CD4-positive, alpha-beta T cell (primary cell): Measurements from ENCODE around the gene CFAP20DC. TPM values are rescaled to one million over a fixed set of nuclear protein-coding genes. Genes with fewer than 3 reads are reported as not detected.

Experiments used
- ATAC-seq: fragments of 200-7000 bp; cut with Tn5 transposase; one replicate; pipeline ENCODE4 v1.10.0; 2022; ENCODE audit warnings: mild to moderate bottlenecking; ENCODE audit not compliant: poor library complexity
- CTCF ChIA-PET: fragments of 350-600 bp; sonication (Branson Sonifier 250); formaldehyde crosslinking; loops from one replicate; lab custom pipeline; 2021; ENCODE audit warnings: antibody characterized with exemption, inconsistent platforms; lab: Charles Lee
- POLR2A ChIA-PET: fragments of 350-600 bp; sonication (Branson Sonifier 250); formaldehyde crosslinking; loops from one replicate; lab custom pipeline; 2021; ENCODE audit warnings: antibody characterized with exemption, inconsistent platforms; lab: Charles Lee
- DNase-seq, 14 experiments: peaks; one replicate each; pipeline ENCODE4 v3.0.0-alpha.2; 2013 to 2020; ENCODE audit warnings: mixed read lengths in 2 of 14
- H3K27ac ChIP-seq, 2 donors: one replicate each; pipeline versions ENCODE4 v1.5.1 to v1.7.0; 2013; ENCODE audit warnings: low read length in 2 of 2, low read depth in 1 of 2, mild to moderate bottlenecking in 1 of 2
- H3K27me3 ChIP-seq, 2 experiments: 1 replicate in 1 of 2; 2 replicates in 1 of 2; pipeline versions ENCODE4 v1.6.1 to v1.7.0; 2013; ENCODE audit warnings: low read length in 2 of 2, control low read depth in 1 of 2, mild to moderate bottlenecking in 1 of 2, moderate library complexity in 1 of 2; ENCODE audit not compliant: insufficient read depth in 2 of 2, control insufficient read depth in 1 of 2
- H3K36me3 ChIP-seq: one replicate; pipeline ENCODE4 v1.6.1; 2013; ENCODE audit warnings: low read length, control low read depth; ENCODE audit not compliant: insufficient read depth
- H3K4me1 ChIP-seq: one replicate; pipeline ENCODE4 v1.6.1; 2013; ENCODE audit warnings: low read length, control low read depth; ENCODE audit not compliant: insufficient read depth
- H3K4me3 ChIP-seq: one replicate; pipeline ENCODE4 v1.5.1; 2013; ENCODE audit warnings: mild to moderate bottlenecking, low read length, moderate library complexity
- H3K9me3 ChIP-seq, 2 experiments: 1 replicate in 1 of 2; 2 replicates in 1 of 2; pipeline versions ENCODE4 v1.6.1 to v1.7.0; 2013; ENCODE audit warnings: low read length in 2 of 2, mild to moderate bottlenecking in 2 of 2, control low read depth in 1 of 2, moderate library complexity in 1 of 2; ENCODE audit not compliant: control insufficient read depth in 1 of 2, insufficient read depth in 1 of 2
- H3K27ac Mint-ChIP-seq: one replicate; pipeline ENCODE4 v1.8.0; 2020; ENCODE audit warnings: mixed read lengths
- H3K27me3 Mint-ChIP-seq: one replicate; pipeline ENCODE4 v1.8.0; 2021; ENCODE audit warnings: mixed read lengths
- H3K36me3 Mint-ChIP-seq: one replicate; pipeline ENCODE4 v1.8.0; 2021; ENCODE audit warnings: low read depth, mixed read lengths
- H3K4me1 Mint-ChIP-seq: one replicate; pipeline ENCODE4 v1.8.0; 2021; ENCODE audit warnings: low read depth, mixed read lengths
- H3K4me3 Mint-ChIP-seq: one replicate; pipeline ENCODE4 v1.8.0; 2020; ENCODE audit warnings: mild to moderate bottlenecking, mixed read lengths
- H3K9me3 Mint-ChIP-seq: one replicate; pipeline ENCODE4 v1.8.0; 2020; ENCODE audit warnings: mixed read lengths
- intact Hi-C, 2 experiments: fragments of 100-400 bp; cut with DNase I in 1 of 2; cut with micrococcal nuclease in 1 of 2; formaldehyde crosslinking; loops; one replicate each; pipeline versions ENCODE4 v1.15.1 to v1.9.0; 2023 to 2025; cut with DNase I, micrococcal nuclease
- total RNA-seq, 174 experiments: library from RNA in 2 of 174; stranded (reverse) in 2 of 174; gene quantifications; one replicate each; pipeline ENCODE4 v1.2.3 and lab custom pipeline; 2021 to 2026
- TF ChIP-seq, protein P1 (sequence below): fragments of 200-600 bp; IDR thresholded peaks from one replicate; pipeline ENCODE4 v1.8.0; 2022; ENCODE audit warnings: antibody characterized with exemption, mild to moderate bottlenecking

CFAP20DC gene
- total RNA-seq, 2 experiments from 2014 or later: 0.11 to 0.20 TPM

DNA sequence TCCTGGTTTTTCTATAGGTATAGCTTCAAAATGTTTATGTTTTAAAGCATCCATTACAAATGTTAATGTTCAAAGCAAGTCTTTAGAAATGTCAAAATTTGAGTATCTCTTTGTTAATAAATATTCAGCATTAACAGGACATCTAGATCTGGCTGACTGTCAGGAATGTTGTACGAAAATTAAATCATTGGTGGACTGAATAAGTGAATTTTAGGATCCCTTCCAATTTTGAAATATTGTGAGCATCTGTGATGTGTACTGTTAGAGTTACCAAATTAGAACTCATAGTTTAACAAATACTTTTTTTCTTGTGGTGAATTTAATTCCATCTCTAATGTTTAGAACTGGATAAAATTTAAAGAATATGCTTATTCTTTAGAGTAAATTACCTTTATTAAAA, 30.1 kb upstream of the CFAP20DC start:
- intact Hi-C loops: no loop called here
- H3K9me3 ChIP-seq: no peaks in the 10 kb centered on the region
- Mint-ChIP-seq H3K4me3 (no peak overlapping the region), H3K9me3 (no peaks in the 10 kb centered on the region), H3K4me1 (no peaks in the 10 kb centered on the region), H3K27me3 (peaks cover 38% of the 10 kb centered on the region), H3K27ac (no peak overlapping the region), H3K36me3 (no peaks in the 10 kb centered on the region)
- DNase-seq (no peak), ATAC-seq (no peak)
- no peaks in the 10 kb centered on the region for H3K36me3 ChIP-seq
- ChIA-PET CTCF (no interaction called here), POLR2A (no interaction called here)
- H3K4me3 ChIP-seq: no peak overlapping the region
- H3K4me1 ChIP-seq: no peaks in the 10 kb centered on the region
- TF ChIP-seq, protein P1, sequence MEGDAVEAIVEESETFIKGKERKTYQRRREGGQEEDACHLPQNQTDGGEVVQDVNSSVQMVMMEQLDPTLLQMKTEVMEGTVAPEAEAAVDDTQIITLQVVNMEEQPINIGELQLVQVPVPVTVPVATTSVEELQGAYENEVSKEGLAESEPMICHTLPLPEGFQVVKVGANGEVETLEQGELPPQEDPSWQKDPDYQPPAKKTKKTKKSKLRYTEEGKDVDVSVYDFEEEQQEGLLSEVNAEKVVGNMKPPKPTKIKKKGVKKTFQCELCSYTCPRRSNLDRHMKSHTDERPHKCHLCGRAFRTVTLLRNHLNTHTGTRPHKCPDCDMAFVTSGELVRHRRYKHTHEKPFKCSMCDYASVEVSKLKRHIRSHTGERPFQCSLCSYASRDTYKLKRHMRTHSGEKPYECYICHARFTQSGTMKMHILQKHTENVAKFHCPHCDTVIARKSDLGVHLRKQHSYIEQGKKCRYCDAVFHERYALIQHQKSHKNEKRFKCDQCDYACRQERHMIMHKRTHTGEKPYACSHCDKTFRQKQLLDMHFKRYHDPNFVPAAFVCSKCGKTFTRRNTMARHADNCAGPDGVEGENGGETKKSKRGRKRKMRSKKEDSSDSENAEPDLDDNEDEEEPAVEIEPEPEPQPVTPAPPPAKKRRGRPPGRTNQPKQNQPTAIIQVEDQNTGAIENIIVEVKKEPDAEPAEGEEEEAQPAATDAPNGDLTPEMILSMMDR: no peak
- H3K27me3 ChIP-seq: peaks cover 0 to 20% of the 10 kb centered on the region in 2 experiments
- no peak overlapping the region for H3K27ac ChIP-seq

DNA sequence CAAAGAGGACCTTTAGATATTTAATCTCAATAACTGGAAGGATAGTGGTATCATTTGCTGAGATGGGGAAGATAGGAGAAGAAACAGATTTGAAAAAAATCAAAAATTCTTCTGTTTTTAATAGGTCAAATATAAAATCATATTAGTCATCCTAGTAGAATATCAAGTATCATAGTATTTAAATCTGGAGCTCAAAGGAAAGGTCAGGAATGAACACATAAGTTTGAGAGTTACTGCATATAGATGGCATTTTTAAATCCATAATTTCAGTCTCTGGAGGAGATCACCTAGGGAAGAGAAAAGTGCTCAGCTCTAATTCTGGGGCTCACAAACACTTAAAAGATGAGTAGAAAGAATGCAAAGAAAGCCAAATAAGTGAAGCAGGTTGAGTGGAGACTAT, 24.9 kb upstream of the CFAP20DC start:
- Mint-ChIP-seq H3K4me1 (no peaks in the 10 kb centered on the region), H3K4me3 (no peak overlapping the region), H3K27me3 (peaks cover 56% of the 10 kb centered on the region), H3K36me3 (no peaks in the 10 kb centered on the region), H3K9me3 (no peaks in the 10 kb centered on the region), H3K27ac (no peak overlapping the region)
- ChIA-PET POLR2A (no interaction called here), CTCF (no interaction called here)
- no peak for DNase-seq
- no peaks in the 10 kb centered on the region for H3K36me3 ChIP-seq
- peaks cover 3 to 15% of the 10 kb centered on the region in 2 experiments for H3K27me3 ChIP-seq
- TF ChIP-seq, protein P1: no peak
- no peak overlapping the region for H3K27ac ChIP-seq
- no peaks in the 10 kb centered on the region for H3K4me1 ChIP-seq
- no peak for ATAC-seq
- intact Hi-C loops: no loop called here
- no peak overlapping the region for H3K4me3 ChIP-seq
- no peaks in the 10 kb centered on the region for H3K9me3 ChIP-seq

DNA sequence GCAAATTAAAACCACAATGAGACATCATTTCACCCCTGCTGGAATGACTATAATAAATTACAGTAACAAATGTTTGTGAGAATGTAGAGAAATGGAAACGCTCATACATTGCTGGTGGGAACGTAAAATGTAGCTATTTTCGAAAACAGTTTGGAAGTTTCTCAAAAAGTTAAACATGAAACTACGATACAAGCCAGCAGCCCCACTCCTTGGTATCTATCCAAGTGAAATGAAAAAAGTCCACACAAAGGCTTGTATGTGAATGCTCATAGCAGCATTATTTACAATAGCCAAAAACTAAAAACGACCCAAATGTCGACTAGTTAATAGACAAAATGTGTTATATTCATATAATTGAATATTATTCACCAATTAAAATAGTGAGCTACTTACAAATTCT, 22.9 kb upstream of the CFAP20DC start:
- TF ChIP-seq, protein P1: no peak
- Histone ChIP-seq H3K4me3 (no peak overlapping the region), H3K9me3 (no peaks in the 10 kb centered on the region), H3K4me1 (no peaks in the 10 kb centered on the region), H3K27me3 (peaks cover 3 to 15% of the 10 kb centered on the region in 2 experiments), H3K36me3 (no peaks in the 10 kb centered on the region), H3K27ac (no peak overlapping the region)
- Mint-ChIP-seq H3K36me3 (no peaks in the 10 kb centered on the region), H3K27me3 (peaks cover 64% of the 10 kb centered on the region), H3K27ac (no peak overlapping the region), H3K9me3 (no peaks in the 10 kb centered on the region), H3K4me1 (no peaks in the 10 kb centered on the region), H3K4me3 (no peak overlapping the region)
- ChIA-PET POLR2A (no interaction called here), CTCF (no interaction called here)
- DNase-seq (no peak), ATAC-seq (no peak)
- intact Hi-C loops: no loop called here
